GM18861 (cell line): Measurements from ENCODE around the gene CSTF1.

ENCODE experiments used
- ATAC-seq: cut with Tn5 transposase; IDR thresholded peaks from one replicate; pipeline ENCODE4 v1.9.1; 2021; ENCODE audit not compliant: unreplicated experiment

The CSTF1 gene

DNA sequence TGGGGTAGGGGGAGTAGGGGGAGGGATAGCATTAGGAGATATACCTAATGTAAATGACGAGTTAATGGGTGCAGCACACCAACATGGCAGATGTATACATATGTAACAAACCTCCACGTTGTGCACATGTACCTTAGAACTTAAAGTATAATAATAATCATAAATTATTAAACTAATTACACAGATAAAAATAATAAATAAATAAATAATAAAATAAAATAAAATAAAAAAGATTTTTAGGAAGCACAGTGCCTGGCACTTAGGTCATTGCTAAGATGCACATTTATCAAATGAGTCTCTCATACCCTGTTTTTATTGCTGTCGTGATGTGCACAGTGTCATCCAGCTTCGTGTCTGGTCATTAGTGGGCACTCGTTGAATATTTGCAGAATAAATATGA, 57.0 kb downstream of the CSTF1 start:
- ATAC-seq = no peak

DNA sequence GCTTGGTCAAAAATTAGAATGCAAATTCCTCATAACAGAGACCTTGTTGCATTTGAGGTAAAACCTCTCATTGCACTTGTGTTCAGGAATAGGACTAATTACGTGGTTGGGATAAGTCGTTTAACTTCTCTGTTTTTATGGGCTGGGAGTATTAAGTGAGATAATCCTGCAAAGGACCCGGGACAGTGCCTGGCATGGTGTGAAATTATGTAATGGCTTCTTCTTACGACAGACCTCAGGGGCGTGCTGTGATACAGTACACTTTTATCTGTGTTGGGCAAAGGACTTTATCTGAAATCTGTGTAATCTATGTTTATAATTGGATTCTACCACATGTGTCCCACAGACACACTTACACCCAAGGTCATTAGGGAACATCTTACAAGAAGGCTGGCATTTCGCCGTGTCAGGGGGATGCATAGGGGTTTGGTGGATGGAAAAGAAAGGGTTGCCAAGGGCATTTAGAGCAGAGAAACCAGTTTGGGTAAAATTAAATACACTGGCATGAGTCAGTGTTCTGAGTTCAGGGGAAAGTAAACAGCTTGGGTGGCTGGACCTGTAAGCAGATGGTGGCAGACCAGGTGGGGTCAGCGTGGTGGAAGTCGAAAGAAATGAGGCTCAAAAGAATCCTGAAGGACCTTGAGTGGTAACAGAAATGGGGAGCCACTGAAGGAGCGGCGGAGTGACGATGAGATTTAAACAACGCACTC, 58.8 kb downstream of the CSTF1 start:
- no peak for ATAC-seq

DNA sequence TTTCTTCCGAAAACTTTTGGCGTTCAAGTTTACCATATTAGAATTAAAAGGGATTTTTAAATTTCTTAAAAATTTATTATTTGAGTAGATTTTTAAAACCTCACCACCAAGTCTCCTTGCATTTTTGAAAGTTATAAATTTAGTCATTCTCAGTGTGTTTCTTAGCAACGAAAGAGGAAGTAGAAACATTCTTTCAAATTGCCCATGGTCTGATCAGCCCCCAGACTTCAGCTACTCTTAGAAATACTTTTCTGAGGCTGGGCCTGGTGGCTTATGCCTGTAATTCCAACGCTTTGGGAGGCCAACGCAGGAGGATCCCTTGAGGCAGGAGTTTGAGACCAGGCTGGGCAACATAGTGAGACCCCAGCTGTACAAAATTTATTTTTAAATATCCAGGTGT, 60.9 kb downstream of the CSTF1 start:
- ATAC-seq = peak; percentile 65

DNA sequence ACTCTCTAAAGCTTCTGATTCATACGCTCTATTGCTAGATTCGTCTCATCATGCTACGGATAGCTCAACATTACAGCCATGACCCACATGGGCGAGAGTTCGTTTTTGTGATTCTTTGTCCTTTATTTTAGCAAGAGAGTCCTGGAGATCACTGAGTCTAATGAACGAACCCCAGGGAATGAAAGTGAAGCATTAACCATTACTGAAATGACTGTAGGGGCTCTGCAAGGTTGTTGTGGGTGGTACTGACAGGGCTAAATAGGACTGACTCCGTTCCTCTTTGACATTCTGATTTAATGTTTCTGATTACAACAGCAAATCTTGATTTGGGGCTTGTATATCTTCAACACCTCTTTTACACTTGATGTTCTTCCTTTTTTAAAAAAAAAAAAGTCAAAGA, 62.3 kb downstream of the CSTF1 start:
- peak; percentile 88 for ATAC-seq
